ENCODE results near the gene TTC28.
"Not testable (repeated sequence)": the region's sequence is repeated elsewhere in the genome, so short reads cannot be mapped to it uniquely, and the experiment has no call there.

TTC28 gene

GRCh38 chr22:28600546-28601143 lies 79.0 kb downstream of the TTC28 start:
- DNase-seq: no peak

DNA sequence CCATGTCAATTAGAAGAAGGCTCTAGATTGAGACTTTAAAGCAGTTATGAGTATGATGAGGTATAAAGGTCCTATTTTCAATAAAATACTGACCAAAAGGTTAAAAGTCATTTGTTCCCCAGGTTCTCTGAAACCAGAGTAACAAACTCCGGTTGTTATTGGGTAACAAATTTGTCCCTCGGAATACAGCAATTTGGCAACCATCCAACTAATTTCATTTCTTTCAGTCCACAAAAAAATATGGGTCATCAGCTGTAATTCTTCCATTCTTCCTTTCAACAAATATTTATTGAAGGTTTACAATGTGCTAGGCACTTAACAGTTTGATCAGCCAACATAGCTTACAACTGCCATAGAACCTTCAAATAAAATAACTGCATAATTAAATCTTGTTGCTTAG lies 79.9 kb downstream of the TTC28 start:
- DNase-seq: no peak

DNA sequence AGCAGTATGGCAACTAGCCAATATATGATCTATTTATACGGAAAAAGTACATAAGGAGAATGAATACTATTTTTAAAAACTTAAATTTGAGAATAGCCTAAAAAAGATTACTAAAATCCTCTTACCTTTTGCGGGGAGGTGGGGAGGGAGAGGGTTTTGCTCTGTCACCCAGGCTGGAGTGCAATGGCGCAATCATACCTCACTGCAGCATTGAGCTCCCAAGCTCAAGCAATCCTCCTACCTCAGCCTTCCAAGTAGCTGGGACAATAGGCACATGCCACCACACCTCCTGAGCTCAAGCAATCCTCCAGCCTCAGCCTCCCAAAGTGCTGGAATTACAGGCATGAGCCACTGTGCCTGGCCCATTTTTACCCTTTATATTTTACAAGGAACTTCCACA lies 82.0 kb downstream of the TTC28 start:
- DNase-seq: no peak

- no peak for DNase-seq
These were observed 84.7 kb downstream of the TTC28 start for GRCh38 chr22:28594797-28595462.

DNA sequence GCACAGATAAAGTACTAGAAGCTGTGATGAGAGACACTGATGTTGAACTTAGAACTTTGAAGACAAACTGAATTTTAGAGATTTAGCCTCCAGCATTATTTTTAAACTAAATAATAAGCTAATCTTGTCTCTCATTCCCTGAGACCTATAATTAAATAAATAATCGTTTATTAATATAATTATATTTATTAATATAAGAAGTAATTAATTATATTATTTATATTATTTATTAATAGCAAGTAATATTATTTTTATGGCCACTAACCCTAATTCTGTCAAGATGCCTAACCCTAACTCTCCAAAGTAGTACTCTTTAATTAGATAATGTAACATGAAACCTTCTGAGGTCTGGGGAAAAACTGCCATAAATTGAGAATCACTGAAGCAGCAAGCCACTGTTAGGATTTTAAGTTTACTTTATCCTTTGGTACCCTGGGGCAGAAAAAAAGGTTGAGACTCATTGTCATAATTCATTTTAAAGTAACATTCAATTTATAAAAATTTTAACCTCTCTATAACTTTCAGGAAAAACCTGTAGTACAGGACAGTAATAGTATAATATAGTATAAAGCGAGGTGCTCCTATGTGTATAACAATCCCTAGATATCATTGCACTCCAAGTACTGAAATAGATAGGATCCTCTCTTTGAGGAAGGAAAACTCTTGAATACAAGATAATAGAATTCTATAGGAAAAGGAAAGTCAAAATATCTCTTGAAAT lies 85.4 kb downstream of the TTC28 start:
- DNase-seq: no peak

- DNase-seq: no peak
These were observed 86.3 kb downstream of the TTC28 start for GRCh38 chr22:28593299-28593698.

- DNase-seq: no peak
These were observed 90.4 kb downstream of the TTC28 start for GRCh38 chr22:28589102-28589750.

DNA sequence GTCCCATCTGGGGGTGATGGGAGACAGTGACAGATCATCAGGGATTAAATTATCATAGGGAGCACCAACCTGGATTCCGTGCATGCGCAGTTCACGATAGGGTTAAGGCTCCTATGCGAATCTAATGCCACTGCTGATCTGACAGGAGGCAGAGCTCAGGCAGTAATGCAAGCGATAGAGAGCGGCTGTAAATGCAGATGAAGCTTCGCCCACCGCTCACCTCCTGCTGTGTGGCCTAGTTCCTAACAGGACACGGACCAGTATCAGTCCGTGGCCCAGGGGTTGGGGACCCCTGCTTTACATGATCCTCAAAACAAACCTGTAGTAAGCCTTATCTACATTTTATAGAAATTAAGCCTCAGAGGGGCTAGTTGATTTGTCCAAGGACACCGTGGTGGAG lies 94.3 kb downstream of the TTC28 start:
- DNase-seq: no peak

GRCh38 chr22:28582806-28583205 lies 96.8 kb downstream of the TTC28 start:
- DNase-seq: no peak

DNA sequence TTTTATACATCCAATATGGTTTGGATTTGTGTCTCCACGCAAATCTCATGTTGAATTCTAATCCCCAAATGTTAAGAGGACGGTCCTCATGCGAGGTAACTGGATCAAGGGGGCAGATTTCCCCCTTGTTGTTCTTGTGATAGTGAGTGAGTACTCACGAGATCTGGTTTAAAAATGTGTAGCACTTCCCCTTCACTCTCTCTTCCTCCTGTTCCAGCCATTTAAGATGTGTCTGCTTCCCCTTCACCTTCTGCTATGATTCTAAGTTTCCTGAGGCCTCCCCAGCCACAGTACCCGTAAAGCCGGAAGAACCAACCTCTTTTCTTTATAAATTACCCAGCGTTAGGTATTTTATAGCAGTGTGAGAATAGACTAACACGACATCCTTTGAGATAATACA lies 98.6 kb downstream of the TTC28 start:
- no peak for DNase-seq

- no peak for DNase-seq
These were observed 103.5 kb downstream of the TTC28 start for GRCh38 chr22:28576162-28576561.

DNA sequence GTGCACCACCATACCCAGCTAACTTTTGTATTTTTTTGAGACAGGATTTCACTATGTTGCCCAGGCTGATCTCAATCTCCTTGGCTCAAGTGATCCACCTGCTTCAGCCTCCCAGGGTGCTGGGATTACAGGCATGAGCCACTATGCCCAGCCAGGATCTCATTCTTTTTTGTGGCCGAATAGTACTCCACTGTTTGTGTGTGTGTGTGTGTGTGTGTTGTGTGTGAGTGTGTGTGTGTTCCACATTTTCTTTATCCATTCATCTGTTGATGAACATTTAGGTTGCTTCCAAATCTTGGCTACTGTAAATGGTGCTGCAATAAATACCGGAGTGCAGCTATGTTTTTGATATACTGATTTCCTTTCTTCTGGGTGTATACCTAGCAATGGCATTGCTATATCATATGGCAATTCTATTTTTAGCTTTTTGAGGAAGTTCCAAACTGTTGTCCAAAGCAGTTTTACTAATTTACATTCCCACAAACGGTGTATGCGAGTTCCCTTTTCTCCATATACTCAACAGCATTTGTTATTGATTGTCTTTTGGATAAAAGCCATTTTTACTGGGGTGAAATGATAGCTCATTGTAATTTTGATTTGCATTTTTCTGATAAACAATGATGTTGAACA lies 105.4 kb downstream of the TTC28 start:
- no peak for DNase-seq

DNA sequence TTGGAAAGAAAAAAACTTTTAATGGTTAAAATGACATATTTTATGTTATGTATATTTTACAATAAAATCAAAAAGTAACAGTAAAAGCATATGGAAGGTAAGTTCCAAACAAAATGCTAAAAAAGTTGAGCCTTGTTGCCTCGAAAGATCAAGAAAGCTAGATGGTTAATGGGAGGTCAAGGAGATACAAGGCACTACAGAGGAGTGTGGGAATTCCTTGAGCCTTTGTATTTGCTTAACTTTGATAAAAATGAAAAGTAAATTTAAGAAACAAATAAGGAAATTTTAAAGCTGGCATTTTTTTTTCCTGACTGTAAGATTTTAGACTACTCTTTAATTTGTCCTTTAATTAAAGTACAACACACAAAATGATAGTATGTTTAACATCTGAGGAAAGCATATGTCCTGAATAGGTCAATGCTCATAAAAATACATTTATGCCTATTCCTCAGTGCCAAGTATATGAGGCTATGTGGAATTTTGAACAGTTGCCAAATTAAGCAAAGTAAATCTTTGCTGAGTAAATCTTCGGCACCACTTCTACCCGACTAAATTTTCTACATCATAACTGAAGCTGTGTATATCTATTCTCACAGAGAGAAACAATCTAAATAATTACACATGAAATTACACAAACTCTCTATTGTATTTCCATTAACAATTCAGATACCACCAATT lies 108.8 kb downstream of the TTC28 start:
- no peak for DNase-seq

DNA sequence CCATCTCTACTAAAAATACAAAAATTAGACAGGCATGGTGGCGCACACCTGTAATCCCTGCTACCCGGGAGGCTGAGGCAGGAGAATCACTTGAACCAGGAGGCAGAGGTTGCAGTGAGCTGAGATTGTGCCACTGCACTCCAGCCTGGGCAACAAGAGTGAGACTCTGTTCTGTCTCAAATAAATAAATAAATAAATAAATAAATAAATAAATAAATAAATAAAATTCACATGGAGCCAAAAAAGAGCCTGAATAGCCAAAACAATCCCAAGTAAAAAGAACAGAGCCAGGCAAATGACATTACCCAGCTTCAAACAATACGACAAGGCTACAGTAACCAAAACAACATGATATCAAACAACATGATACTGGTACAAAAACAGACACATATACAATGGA lies 110.7 kb downstream of the TTC28 start:
- not testable (repeated sequence) for DNase-seq

GRCh38 chr22:28568099-28568498 lies 111.5 kb downstream of the TTC28 start:
- DNase-seq: no peak

DNA sequence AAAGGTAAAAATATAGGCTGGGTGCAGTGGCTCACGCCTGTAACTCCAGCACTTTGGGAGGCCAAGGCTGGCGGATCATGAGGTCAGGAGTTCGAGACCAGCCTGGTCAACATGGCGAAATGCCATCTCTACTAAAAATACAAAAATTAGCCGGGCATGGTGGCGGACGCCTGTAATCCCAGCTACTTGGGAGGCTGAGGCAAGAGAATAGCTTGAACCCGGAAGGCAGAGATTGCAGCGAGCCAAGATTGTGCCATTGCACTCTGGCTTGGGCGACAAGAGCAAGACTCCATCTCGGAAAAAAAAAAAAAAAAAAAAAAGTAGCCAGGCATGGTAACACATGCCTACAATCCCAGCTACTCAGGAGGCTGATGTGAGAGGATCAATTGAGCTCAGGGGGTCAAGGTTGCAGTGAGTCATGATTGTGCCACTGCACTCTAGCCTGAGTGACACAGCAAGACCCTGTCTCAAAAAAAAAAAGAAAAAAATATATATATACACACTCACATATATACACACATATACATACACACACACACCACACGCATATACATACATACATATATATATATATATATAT lies 112.6 kb downstream of the TTC28 start:
- DNase-seq: not testable (repeated sequence)

DNA sequence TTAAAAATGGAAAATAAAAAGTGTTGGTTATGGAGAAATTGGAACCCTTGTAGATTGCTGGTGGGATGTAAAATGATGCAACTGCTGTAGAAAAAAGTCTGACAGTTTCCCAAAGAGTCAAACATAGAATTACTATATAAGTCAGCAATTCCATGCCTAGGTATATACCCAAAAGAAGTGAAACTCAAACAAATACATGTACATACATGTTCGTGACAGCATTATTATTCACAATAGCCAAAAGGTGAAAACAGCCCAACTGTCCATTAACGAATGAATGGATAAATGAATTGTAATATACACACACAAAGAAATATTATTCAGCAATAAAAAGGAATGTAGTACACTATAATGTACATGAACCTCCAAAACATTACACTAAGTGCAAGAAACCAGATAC lies 116.0 kb downstream of the TTC28 start:
- DNase-seq: no peak

DNA sequence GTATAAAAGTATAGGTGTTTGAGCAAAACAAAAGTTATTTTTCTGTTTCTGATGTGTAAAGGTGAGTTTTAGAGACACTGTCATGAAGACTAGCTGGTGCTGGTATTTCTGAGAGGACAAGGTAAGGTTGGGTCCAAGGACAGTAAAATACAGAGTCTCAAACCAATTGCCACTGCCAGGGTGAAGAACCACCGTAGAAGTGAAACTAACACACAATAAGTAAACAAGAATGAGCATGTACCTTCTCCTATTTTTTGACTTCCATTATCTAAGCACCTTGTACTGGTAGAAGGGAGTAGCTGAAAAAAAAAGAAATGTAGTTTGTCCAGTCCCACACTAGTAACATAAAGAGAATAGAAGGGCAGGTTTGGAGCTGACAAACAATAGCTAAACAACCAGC lies 117.3 kb downstream of the TTC28 start:
- no peak for DNase-seq

GRCh38 chr22:28560743-28561101 lies 118.9 kb downstream of the TTC28 start:
- not testable (repeated sequence) for DNase-seq

DNA sequence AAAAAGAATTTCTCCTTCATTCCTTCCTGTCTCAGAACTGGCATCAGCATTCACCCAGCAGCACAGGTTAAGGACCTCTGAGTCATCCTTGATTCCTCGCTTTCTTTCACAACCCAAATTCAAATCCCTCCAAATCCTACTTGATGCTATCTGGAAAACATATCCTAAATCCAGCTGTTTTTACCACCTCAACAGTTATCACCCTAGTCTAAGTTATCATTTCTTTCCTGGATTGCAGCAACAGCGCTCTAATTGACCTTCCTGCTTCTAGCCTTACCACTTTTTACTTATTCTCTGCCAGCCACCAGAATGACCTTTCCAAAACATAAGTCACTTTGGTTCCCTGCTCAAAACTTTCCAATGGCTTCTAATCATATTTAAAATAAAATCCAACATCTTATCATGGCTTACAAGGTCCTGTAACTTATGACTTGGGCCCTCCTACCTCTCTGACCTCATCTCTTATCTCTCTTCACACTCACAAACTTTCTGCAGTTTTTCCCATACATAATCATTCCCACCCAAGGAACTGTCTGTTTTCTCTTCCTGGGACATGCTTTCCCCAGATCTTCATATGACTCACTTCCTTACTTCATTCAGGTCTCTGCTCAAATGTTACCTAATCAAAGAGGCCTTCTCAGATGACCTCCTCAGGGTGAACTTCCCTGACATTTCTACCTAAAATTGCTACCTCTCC lies 119.4 kb downstream of the TTC28 start:
- no peak for DNase-seq

DNA sequence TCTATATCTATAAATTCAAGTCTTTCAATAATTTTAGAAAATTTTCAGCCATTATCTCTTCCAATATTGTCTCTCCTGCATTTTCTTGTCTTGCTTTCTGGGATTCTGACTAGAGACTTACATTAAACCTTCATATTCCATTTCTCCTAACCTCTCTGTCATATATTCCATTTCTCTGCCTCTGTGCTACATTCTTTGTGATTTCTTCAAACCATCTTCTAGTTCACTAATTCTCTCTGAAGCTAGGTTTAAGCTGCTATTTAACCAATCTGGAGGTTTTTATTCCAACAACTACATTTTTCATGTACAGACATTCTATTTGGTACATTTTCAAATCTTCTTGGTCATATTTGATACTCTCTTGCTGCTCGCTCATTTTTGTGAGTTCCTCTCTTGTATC lies 122.5 kb downstream of the TTC28 start:
- DNase-seq: no peak

Data from stimulated activated CD4-positive, alpha-beta T cell treated with anti-CD3 and anti-CD28 coated beads, Interleukin-2, amount 100 ng/mL, for 24 hours (primary cell).